Hepatocyte (in vitro differentiated cells): ENCODE measurements around the gene RYK.

Experiments
- CTCF ChIP-seq: fragments of 200-600 bp; sonication (generic); IDR thresholded peaks from 2 replicates; pipeline ENCODE4 v1.5.1; 2016; ENCODE audit warnings: antibody characterized with exemption, mild to moderate bottlenecking; ENCODE audit not compliant: poor library complexity
- EZH2 ChIP-seq: fragments of 200-600 bp; sonication (generic); IDR thresholded peaks from 2 replicates; pipeline ENCODE4 v1.6.1; 2016; ENCODE audit warnings: antibody characterized with exemption, mild to moderate bottlenecking, borderline replicate concordance
- EZH2phosphoT487 ChIP-seq: fragments of 200-600 bp; sonication (generic); IDR thresholded peaks from one replicate; pipeline ENCODE4 v1.6.1; 2018; ENCODE audit warnings: antibody characterized with exemption, mild to moderate bottlenecking, low read depth, moderate library complexity; ENCODE audit not compliant: unreplicated experiment, severe bottlenecking

- TF ChIP-seq CTCF = no peak
- no peak for TF ChIP-seq EZH2
- TF ChIP-seq EZH2phosphoT487 = no peak
These were observed 135.9 kb downstream of the RYK start for GRCh38 chr3:134114726-134115125.
